ENCODE measurements around the gene KDM3B.

Gene KDM3B

GRCh38 chr5:138452720-138453119, 100.2 kb downstream of the KDM3B start:
- DNase-seq (ENCODE audit: low read depth) = no peak

DNA sequence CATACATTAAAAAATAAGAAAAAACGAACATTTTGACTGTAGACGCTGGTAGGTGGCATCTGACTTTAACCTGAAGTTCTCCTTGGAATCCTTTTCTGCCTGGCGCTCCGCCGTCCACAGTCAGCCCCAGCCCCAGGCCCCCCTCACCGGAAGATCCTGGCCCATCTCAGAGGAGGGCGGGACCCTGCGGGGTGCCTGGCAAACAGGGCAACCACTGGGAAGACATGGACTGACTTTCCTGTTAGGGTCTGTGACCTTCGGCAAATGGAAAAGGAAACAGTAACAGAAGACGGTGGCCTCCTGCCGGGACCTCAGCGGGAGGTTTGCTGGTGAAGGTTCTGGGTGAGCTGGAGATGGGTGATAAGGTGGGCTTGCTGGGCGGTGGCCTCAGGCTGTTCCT, 101.1 kb downstream of the KDM3B start:
- DNase-seq (ENCODE audit: low read depth) = no peak

GRCh38 chr5:138454121-138454520, 101.6 kb downstream of the KDM3B start:
- DNase-seq (ENCODE audit: low read depth) = no peak

DNA sequence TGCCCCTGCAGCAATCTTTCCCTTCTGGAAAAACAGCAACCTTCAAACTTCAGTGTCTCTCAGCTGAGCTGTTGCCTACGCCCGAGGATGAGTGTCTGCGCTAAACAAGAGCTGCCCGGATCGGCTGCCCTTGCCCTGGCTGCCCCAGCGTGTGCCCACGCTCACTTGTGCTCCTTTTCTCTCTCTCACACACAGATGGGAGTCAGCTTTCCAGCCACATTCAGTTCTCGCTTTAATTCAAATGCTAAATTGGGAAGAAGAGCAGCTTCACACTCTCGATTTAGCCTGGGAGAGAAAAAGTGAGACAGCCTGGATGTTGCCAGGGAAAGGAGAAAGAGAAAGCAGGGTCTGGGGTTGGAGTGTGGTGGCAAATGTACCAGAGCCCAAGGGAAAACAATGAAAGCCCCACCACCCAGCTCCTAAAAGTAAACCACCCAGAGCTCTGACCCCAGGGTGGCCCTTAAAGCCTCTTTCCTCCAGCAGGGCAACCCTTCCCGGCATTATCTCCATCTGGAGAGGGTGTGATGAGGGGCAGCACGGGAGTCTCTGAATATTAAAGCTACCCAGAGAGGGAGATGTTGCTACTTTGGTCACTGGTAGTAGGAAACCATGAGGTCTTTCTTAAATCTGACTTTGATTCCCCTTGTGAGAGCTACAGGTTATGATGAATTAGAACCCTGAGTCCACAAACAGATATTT, 102.9 kb downstream of the KDM3B start:
- DNase-seq (ENCODE audit: low read depth) = no peak

- DNase-seq (ENCODE audit: low read depth) = no peak
These were observed 105.2 kb downstream of the KDM3B start for GRCh38 chr5:138457531-138458275.

GRCh38 chr5:138458384-138458783, 105.9 kb downstream of the KDM3B start:
- no peak for DNase-seq (ENCODE audit: low read depth)

GRCh38 chr5:138458856-138459255, 106.4 kb downstream of the KDM3B start:
- no peak for DNase-seq (ENCODE audit: low read depth)

GRCh38 chr5:138459311-138459933, 106.9 kb downstream of the KDM3B start:
- peak; percentile 65 for DNase-seq (ENCODE audit: low read depth)

DNA sequence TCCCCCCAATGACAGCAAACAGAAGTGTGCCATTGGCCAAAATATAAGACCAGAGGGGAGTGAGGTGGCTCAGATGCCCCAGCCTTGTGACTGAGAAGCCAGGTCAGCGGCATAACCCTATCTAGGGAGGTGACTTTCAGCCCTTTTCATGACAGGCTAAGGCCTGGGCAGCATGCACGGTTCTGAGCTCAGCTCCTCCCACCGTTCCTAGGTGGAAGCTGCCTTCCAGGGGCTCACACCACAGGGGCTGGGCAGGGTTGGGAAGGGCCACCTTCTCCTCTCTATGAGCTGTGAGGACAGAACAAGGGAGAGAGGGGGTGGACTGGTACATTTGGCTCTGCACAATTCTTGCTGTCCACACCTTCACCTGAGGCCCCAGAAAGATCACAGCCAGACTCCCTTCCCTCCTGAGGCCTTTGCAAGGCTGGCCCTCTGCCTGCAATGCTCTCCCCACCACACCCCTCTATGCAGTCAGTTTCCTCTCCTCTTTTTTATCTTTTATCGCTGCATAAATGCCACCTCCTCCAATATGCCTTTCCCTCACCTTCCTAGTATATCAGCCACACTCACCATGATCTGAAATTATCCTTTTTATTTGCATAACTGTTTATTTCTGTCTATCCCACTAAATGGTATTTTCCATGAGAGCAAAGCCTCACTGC, 107.7 kb downstream of the KDM3B start:
- DNase-seq (ENCODE audit: low read depth) = no peak

GRCh38 chr5:138461343-138462125, 109.0 kb downstream of the KDM3B start:
- DNase-seq (ENCODE audit: low read depth) = no peak

GRCh38 chr5:138463419-138464007, 111.0 kb downstream of the KDM3B start:
- DNase-seq (ENCODE audit: low read depth) = no peak

GRCh38 chr5:138464008-138464387, 111.5 kb downstream of the KDM3B start:
- DNase-seq (ENCODE audit: low read depth) = peak; percentile 92

DNA sequence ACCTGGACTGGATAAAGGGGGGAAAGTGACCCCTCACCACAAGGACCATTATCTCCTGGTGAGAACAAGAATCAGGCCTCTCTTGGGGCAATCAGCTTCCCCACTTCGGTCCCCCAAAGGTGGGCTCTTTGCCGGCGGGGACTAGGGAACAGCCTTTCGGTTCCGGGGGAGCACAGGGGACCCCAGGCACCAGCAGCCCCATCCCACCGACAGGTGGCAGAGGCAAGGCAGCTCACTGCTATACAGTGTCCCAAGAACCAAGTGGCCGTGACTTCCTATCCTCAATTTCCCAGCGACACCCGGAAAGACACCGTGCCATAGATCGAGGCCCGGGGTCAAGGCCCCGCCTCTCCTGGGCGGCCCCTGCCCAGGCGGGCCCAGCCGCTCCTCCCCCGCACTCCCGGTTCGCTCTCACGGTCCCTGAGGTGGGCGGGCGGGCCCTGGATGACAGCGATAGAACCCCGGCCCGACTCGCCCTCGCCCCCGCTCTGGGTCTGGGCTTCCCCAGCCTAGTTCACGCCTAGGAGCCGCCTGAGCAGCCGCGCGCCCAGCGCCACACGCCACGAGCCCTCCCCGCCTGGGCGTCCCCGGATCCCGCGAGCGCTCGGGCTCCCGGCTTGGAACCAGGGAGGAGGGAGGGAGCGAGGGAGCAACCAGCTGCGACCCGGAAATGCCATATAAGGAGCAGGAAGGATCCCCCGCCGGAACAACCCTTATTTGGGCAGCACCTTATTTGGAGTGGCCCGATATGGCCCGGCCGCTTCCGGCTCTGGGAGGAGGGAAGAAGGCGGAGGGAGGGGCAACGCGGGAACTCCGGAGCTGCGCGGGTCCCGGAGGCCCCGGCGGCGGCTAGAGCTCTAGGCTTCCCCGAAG, 112.1 kb downstream of the KDM3B start:
- DNase-seq (ENCODE audit: low read depth) = peak; percentile 91

DNA sequence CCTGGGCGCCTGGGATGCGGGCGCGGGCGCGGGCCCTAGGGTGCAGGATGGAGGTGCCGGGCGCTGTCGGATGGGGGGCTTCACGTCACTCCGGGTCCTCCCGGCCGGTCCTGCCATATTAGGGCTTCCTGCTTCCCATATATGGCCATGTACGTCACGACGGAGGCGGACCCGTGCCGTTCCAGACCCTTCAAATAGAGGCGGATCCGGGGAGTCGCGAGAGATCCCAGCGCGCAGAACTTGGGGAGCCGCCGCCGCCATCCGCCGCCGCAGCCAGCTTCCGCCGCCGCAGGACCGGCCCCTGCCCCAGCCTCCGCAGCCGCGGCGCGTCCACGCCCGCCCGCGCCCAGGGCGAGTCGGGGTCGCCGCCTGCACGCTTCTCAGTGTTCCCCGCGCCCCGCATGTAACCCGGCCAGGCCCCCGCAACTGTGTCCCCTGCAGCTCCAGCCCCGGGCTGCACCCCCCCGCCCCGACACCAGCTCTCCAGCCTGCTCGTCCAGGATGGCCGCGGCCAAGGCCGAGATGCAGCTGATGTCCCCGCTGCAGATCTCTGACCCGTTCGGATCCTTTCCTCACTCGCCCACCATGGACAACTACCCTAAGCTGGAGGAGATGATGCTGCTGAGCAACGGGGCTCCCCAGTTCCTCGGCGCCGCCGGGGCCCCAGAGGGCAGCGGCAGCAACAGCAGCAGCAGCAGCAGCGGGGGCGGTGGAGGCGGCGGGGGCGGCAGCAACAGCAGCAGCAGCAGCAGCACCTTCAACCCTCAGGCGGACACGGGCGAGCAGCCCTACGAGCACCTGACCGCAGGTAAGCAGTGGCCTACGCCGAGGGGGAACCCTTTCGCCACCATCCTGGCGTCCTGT, 113.0 kb downstream of the KDM3B start, which contains the start of gene EGR1:
Gene EGR1 (plus strand): TSS at position 219 of the 864 bp plus-strand sequence. CDS start 283 bp downstream, at position 502.
- DNase-seq (ENCODE audit: low read depth) = peak; percentile 86

DNA sequence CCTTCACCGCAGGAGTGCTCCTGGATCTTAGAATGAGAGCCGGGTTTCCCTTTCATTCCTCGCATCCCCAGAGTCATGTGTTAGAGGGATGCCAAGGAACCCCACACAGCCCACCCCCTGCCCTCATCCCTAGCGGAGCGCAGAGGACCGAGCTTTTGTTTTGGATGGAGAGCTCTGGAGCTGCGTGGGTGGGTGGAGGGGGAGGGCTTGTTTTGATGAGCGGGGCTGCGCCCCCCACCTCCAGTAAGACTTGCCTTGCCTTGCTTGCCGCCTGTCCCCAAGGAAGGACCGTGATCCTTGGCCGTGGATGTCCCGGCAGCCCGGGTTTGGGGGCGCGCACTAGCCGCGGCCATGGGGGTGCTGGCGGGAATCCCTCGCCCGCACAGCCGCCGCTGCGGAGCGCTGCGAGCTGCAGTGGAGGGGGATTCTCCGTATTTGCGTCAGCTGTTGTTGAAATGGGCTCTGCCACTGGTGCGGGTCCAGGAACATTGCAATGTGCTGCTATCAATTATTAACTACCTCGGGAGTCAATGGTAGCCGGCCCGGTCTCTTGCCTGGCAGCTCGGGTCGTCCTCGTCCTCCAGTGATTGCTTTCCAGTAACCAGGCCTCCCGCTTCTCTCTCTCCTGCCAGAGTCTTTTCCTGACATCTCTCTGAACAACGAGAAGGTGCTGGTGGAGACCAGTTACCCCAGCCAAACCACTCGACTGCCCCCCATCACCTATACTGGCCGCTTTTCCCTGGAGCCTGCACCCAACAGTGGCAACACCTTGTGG, 113.8 kb downstream of the KDM3B start:
- no peak for DNase-seq (ENCODE audit: low read depth)

- DNase-seq (ENCODE audit: low read depth) = no peak
These were observed 114.6 kb downstream of the KDM3B start for GRCh38 chr5:138466900-138467710.

DNA sequence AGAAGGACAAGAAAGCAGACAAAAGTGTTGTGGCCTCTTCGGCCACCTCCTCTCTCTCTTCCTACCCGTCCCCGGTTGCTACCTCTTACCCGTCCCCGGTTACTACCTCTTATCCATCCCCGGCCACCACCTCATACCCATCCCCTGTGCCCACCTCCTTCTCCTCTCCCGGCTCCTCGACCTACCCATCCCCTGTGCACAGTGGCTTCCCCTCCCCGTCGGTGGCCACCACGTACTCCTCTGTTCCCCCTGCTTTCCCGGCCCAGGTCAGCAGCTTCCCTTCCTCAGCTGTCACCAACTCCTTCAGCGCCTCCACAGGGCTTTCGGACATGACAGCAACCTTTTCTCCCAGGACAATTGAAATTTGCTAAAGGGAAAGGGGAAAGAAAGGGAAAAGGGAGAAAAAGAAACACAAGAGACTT, 115.2 kb downstream of the KDM3B start:
- no peak for DNase-seq (ENCODE audit: low read depth)
